ENCODE data around the gene WARS2.
A peak's percentile ranks its signal among the peaks of the same experiment; 100 is the strongest.
"Not testable (repeated sequence)": the region's sequence is repeated elsewhere in the genome, so short reads cannot be mapped to it uniquely, and the experiment has no call there.

WARS2 gene

DNA sequence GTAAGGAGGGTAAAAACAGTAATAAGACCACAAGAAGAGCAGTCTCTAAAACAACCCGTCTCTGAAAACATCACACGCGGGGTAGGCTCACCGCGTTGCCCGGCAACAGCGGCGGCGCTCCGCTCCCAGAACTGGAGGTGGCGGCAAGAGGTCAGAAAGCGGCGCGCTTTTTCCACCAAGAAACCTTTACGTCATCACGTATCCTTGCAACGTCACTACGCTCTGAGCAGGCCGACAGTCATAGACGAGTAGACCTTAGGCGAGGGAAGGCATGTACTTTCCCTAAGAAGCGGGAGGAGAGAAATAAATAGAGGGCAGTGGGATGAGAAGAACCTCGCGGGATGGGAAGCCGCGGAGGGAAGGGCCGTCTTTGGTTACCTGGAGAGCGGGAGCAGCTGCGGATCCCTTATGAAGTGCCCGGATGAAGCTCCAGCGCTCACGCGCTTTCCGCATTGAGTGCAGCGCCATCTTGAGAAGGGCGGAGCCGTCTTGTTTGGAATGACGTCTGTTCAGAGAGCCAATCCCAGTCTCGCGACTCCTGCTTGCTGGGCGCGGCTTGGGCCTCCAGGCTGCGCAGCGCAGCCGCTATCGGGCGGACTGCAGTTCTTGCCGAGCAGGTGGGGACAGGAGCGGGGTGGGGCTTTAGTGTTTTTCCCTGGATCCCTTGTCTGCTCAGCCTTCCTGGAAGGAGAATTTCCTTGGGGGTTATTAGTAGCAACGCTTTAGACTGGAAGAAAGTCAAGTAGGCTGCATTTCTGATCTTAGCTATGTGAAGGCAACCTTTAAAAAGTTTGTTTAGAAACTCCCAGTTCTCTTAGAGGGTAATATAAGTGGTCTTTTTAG lies at the start of gene WARS2:
WARS2 (minus strand) TSS at position 477 of the 843 bp plus-strand sequence; CDS start at position 468, 9 bp downstream.
- DNase-seq: peak; percentile 98

DNA sequence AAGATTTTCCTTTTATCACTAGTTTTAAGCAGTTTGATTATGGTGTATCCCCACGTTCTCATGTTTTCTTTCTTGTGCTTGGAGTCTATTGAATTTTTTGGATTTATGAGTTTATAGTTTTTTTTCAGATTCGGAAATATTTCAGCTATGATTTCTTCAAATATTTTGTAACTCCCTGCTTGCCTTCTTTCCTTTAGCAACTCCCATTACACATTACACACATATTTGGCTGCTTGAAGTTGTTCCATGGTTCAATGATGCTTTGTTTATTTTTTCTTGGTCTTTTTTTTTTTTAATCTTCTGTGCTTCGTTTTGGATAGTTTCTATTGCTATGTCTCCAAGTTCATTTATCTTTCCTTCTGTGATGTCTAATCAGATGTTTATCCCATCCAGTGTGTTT lies 48.5 kb upstream of the WARS2 start:
- no peak for DNase-seq

GRCh38 chr1:119187416-119187815 lies 47.0 kb upstream of the WARS2 start:
- DNase-seq: no peak

DNA sequence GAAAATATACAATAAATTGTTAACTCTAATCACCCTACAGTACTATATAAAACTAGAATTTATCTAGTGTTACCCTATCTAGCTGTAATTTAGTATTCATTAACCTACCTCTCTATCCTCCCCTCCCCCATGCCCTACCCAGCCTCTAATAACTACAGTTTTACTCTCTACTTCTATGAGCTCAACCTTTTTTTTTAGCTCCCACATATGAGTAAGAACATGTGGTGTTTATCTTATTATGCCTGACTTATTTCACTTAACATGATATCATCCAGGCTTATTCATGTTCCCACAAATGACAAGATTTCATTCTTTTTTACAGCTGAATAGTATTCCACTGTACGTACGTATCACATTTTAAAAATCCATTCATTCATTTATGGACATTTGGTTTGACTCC lies 46.0 kb upstream of the WARS2 start:
- no peak for DNase-seq

- DNase-seq: no peak
Measured at GRCh38 chr1:119184972-119185371, 44.5 kb upstream of the WARS2 start.

GRCh38 chr1:119181218-119181617 lies 40.8 kb upstream of the WARS2 start:
- DNase-seq: no peak

DNA sequence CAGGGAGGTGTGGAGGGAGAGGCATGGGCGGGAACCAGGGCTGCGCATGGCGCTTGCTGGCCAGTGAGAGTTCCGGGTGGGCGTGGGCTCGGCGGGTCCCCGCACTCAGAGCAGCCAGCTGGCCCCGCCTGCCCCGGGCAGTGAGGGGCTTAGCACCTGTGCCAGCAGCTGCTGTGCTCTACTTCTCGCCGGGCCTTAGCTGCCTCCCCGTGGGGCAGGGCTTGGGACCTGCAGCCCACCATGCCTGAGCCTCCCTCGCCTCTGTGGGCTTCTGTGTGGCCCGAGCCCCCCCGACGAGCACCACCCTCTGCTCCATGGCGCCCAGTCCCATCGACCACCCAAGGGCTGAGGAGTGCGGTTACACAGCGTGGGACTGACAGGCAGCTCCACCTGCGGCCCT lies 38.6 kb upstream of the WARS2 start:
- no peak for DNase-seq

- not testable (repeated sequence) for DNase-seq
Measured at GRCh38 chr1:119172927-119173326, 32.5 kb upstream of the WARS2 start.

GRCh38 chr1:119171381-119172010 lies 31.0 kb upstream of the WARS2 start:
- not testable (repeated sequence) for DNase-seq

DNA sequence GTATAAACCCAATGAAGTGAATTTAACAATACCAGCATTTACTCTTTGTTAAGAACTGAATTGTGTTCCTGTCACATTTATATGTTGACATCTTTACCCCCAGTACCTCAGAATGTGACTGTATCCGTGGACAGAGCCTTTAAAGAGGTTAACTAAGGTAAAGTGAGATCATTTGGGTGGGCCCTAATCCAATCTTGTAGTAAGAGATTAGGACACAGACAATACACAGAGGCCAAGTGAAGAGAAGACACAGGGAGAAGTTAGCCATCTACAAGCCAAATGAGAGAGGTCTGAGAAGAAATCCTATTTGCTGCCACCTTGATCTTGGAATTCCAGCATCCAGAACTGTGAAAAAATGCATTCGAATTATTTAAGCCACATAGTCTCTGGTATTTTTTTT lies 22.9 kb upstream of the WARS2 start:
- no peak for DNase-seq

- DNase-seq: no peak
Measured at GRCh38 chr1:119160866-119161265, 20.4 kb upstream of the WARS2 start.

GRCh38 chr1:119160409-119160808 lies 20.0 kb upstream of the WARS2 start:
- DNase-seq: no peak

DNA sequence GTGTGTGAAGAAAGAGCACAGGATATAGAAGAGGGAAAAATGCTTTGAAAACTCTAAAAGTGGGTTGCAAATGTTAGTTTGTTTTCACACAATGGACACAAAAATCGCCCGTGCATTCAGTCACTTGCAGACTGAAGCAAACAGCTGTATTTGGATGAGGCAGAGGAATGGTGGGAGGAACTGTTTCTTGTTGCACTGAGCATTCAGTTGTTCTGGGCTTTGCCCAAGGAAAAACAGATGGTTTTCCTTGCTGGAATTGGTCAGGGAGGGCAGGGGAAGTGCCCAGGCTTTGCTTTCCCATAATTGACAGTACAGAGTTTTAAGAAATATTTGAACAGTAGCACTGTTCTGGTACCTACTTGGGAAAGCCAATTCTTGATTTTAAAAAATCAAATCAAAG lies 19.5 kb upstream of the WARS2 start:
- DNase-seq: no peak

GRCh38 chr1:119159111-119159510 lies 18.7 kb upstream of the WARS2 start:
- DNase-seq: no peak

DNA sequence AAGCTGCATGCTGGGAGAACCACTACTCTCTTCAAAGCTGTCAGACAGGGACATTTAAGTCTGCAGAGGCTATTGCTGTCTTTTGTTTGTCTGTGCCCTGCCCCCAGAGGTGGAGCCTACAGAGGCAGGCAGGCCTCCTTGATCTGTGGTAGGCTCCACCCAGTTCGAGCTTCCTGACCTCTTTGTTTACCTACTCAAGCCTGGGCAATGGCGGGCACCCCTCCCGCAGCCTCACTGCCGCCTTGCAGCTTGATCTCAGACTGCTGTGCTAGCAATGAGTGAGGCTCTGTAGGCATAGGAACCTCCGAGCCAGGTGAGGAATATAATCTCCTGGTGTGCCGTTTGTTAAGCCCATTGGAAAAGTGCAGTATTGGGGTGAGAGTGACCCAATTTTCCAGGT lies 16.3 kb upstream of the WARS2 start:
- not testable (repeated sequence) for DNase-seq

- not testable (repeated sequence) for DNase-seq
Measured at GRCh38 chr1:119155069-119155468, 14.6 kb upstream of the WARS2 start.

- DNase-seq: no peak
Measured at GRCh38 chr1:119150150-119150549, 9.7 kb upstream of the WARS2 start.

GRCh38 chr1:119147661-119148090 lies 7.2 kb upstream of the WARS2 start:
- no peak for DNase-seq

DNA sequence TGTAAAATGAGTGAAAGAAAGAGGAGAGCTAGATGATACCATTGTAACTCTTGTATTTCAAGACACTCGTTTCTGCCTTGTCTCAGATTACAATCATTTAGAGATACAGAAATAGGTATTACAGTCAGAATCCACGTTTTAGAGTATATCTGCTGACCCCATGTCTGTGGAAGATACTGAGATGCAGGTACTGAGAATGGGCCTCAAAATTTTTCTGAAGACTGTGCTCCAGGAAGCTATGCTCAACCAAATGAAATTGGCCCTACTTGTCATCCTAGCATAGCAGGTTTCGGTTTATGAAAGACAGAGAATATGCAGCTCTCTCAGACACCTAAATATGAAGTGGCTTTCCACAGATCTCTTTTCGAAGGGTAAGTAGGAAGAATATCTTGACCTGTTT lies 6.0 kb upstream of the WARS2 start:
- no peak for DNase-seq

DNA sequence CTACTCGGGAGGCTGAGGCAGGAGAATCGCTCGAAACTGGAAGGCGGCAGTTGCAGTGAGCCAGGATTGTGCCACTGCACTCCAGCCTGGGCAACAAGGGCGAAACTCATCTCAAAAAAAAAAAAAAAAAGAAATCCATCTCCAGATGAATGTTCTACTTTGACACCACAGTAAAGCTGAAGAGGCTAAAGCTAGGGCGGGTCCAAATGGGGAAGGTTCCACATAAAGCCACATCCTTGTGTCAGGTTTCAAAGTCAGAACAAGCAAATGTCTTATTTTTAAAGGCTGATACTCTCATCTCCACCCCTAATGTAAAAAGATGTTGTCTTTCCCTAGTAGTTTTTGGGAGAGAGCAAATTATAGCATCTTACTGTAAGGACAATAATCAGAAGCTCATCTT lies 4.4 kb upstream of the WARS2 start:
- DNase-seq: no peak

- no peak for DNase-seq
Measured at GRCh38 chr1:119143706-119144105, 3.3 kb upstream of the WARS2 start.

DNA sequence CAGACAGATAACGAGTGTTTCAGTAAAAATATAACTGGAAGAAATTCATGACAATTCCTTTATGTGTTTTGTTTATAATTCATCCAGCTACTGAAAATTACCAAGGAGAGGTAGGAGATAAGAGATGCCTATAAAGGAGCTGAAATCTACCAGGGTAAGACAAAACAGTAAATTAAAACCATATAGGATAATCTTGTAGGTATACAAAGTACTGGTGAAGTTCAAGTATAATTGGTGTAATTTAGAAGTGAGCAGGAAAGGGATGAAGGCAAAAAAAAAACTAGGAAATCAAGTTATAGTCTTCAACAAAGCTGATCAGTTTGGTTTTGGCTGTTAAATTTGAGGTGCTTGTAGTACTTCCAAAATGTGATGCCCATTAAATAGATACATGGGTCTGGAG lies 1.2 kb upstream of the WARS2 start:
- no peak for DNase-seq

DNA sequence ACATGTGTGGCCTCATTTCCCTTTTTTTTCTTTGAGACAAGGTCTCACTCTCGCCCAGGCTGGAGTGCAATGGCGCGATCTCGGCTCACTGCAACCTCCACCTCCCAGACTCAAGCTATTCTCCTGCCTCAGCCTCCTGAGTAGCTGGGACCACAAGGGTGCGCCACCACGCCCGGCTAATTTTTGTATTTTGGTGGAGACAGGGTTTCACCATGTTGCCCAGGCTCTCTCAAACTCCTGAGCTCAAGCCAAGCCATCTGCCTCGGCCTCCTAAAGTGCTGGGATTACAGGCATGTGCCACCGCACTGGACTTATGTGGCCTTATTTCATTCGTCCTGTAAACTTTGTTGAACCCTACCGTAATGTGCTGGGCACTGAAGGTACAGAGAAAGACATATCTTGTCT lies 569 bp upstream of the WARS2 start:
- no peak for DNase-seq

DNA sequence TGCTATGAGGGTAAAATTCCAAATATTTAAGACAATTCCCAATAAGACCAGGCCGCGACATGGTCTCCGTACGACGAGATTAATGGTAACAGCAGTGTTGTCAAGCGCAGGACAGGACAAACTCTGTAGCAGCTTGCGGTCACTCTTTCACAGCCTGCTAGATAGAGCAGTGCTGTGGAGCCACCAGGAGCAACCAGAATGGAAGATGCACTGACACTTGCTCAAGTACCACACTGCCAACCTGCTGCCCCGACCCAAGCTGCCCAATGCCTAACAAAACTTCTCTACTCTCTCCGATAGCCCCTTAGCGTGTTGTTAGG lies 636 bp downstream of the WARS2 start:
- DNase-seq: peak; percentile 86

GRCh38 chr1:119139403-119139802 lies 1.1 kb downstream of the WARS2 start:
- peak; percentile 41 for DNase-seq
